ENCODE measurements around the gene ROPN1B.
"Not testable (repeated sequence)": the region's sequence is repeated elsewhere in the genome, so short reads cannot be mapped to it uniquely, and the experiment has no call there.

ROPN1B gene

DNA sequence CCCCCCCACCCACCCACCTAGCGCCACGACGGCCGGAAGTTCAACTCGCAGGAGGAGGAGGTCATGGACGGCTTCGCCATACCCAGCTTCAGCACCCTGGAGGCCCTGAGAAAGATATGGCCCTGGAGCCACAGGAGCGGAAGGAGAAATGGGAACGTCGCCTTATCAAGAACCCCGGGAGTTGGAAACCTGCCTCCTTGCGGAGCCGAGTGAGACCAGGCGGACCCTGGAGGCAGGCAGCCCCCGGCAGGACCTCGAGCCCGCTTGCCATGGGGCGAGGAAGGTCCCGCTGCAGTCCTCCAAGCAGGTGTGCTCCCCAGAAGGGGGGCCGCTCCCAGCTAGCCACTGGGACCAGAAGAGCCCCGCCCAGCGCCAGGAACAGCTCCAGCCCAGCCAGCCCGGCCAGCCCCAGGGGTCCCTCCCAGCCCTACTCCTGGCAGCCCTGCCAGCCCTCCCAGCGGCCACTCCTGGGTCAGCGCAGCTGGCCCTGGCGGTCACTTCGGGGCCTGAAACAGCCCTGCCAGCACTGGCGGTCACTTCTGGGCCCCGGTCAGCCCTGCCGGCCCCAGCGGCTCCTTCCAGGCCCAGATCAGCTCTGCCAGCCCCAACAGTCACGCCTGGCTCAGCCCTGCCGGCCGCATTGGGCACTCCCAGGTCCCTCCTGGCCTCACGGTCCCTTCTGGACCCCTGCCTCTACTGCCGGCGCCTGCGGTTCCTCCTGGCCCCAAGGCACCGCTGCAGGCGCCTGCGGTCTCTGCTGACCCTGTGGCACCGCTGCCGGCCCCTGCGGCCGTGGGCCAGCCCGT, 10.3 kb upstream of the ROPN1B start:
- DNase-seq: no peak

DNA sequence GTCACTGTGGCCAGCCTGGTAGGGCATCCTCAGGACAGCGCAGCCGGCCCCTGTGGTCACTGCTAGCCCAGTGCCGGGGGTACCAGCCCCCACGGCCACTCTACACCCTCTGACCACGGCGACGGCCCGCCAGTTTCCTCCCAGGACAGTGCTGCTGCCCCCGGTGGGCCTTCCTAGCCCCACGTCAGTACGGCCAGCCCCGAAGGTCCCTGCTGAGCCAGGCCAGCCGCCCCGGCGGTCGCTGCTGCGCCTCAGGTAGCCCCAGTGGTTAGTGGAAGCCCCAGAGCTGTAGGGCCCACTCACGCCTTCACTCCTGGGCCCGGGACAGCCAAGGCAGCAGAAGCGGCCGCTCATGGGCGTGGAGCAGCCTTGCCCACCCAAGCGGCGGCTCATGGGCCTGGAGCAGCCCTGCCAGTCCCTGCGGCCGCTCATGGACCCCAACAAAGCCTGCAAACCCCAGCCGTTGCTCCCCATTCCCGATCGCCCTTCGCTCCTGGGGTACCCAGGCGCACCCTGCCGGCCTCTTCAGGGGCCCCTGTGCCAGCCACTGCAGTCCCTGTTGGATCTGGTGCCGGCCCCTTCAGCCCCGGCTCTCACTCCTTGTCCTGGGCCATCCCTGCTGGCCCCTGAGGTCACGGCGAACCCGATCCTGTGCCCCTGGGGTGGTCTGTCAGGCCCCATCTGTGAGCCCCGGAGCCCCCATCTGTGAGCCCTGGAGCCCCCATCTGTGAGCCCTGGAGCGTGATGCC, 9.5 kb upstream of the ROPN1B start:
- DNase-seq: no peak

- no peak for DNase-seq
Measured at GRCh38 chr3:125960066-125960424, 8.9 kb upstream of the ROPN1B start.

- no peak for DNase-seq
Measured at GRCh38 chr3:125960456-125961288, 8.3 kb upstream of the ROPN1B start.

- DNase-seq: no peak
Measured at GRCh38 chr3:125961289-125961589, 7.7 kb upstream of the ROPN1B start.

- DNase-seq: not testable (repeated sequence)
Measured at GRCh38 chr3:125963834-125964233, 5.1 kb upstream of the ROPN1B start.

- no peak for DNase-seq
Measured at GRCh38 chr3:125965505-125965904, 3.5 kb upstream of the ROPN1B start.

DNA sequence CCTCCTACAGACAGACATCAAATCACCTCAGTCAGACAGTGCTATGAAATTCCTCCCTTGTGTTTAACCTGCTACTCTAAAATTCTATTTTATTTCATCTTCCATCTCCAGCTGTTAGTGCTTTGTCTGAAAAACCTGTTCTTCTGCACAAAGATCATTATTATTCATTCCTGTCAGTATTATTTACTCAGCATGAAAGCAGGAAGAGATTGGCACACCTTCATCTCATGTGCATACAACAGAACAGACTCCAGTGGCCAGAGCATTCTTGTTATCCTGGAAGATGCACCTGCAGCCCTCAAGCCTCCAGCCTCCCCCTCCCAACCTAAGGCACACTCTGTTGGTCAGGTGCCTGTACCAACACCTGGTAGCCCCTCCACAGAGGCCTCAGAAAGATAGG, 1.8 kb upstream of the ROPN1B start:
- DNase-seq: no peak

DNA sequence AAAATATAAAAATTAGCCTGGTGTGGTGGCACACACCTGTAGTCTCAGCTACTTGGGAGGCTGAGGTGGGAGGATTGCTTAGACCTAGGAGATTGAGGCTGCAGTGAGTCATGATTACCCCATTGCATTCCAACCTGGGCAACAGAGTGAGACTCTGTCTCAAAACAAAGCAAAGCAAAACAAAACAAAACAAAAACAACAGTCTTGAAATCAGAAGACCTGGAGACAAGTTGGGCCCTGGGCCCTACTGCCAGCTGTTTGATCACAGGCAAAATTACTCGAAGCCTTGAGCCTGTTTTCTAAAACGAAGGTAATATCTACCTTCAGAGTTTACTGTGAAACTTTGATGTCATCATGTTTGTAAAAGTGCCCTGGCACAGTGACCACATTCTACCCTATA, 857 bp upstream of the ROPN1B start:
- not testable (repeated sequence) for DNase-seq

GRCh38 chr3:125971997-125972944, 3.3 kb downstream of the ROPN1B start:
- peak; percentile 74 for DNase-seq

GRCh38 chr3:125975245-125976002, 6.4 kb downstream of the ROPN1B start:
- not testable (repeated sequence) for DNase-seq

DNA sequence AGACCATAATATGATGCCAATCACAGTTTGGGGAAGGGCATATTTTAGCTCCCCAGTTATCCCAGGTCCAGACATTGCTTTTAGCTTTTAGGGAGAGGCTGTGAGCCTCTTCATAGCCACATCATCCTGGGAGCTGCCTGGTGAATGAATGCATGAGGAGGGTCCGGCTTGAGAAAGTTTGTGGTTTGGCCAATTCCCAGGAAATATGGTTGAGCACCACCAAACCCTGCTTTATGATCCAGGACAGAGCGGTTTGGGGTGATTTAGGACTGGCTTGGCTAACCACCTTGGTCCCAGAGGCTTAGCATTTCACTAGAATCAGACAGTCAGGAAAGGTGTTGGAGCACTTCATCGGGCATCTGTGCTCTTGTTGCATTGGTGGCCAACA, 7.0 kb downstream of the ROPN1B start:
- DNase-seq: not testable (repeated sequence)

DNA sequence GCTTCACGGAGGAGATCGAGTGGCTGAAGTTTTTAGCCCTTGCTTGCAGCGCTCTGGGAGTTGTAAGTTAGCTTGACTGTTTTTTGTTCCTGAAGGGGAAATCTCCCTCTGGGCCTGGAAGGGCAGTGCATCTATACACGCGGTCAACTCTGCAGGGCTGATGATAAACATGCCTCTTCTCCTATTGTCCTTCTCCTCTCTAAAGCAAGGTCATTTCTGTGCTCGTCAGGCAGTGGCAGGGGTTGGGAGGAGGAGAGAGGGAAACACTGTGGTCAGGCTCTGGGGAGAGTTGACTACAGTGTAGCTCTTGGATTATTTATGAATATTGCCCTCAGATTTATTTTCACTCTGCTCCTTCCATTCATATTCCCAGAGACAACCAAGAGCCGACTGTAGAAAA, 8.1 kb downstream of the ROPN1B start:
- DNase-seq: not testable (repeated sequence)

- DNase-seq: not testable (repeated sequence)
Measured at GRCh38 chr3:125984951-125985350, 16.0 kb downstream of the ROPN1B start.

DNA sequence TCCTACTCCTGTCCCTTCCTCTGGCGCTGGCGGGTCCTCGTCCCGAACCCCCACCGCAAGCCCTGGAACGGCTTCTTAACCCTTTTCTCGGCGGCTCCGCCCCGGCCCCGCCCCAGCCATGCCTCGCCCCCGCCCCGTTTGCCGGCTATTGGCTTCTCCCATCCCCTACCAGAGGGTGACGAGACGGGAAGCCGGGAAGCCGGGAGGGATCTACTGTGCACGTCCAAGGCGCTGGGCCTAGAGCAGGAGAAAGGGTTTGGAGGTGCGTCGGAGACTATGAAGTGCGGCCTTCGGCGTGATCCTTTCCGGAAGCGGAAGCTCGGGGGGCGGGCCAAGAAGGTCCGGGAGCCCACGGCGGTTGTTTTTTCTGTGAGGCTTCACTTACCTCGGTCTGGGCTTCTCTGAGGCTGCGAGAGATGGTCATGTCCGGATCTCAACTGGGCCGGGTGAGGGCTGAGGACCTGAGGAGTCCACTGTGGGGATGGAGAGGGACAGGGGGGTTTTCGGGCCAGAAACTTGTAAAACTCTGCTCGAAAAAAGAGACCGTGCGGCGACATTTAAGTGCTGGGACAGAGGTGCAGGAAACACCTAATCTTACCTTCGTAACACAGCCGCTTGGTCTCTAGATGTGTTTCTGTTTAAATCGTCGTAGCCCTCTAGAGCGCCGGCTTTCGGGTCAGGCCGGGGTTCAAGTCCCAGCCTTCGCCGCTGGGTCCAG, 21.4 kb downstream of the ROPN1B start:
- DNase-seq: peak; percentile 92

GRCh38 chr3:125996751-125997150, 27.8 kb downstream of the ROPN1B start:
- not testable (repeated sequence) for DNase-seq

- no peak for DNase-seq
Measured at GRCh38 chr3:126002189-126002588, 33.2 kb downstream of the ROPN1B start.

DNA sequence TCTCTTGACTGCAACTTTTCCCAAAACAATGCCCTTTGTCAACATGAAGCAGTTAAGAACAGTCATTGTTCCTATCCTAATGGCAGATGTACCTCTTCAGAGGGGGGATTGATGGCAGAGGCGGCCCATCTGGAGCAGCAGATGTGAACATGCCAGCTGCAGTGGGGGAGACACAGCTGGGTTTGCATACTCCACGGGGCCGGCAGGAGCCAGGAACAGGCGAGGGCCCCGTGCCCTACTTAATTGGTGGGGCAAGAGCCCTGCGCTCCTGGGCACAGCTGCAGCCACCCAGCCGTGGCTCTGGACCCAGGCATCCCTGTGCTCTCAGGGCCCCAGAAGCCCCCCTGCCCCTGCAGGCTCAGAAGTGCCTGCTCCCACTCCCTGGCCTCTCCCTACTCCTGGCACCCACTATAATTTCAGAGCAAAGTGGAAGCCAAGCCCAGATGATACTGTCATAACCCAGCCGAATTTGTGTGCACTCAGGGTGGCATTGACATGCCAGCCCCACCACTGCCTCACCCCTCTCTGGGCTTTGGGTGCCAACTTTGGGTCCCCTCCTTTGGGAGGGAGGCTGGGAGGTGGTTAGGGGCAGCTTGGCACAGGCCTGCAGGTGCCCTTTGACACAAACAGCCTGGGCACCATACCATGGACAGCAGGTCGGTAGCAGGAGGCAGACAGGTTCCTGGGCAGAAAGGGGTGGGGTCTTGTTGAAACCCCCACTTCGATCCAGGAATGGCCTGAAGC, 34.6 kb downstream of the ROPN1B start:
- DNase-seq: no peak

DNA sequence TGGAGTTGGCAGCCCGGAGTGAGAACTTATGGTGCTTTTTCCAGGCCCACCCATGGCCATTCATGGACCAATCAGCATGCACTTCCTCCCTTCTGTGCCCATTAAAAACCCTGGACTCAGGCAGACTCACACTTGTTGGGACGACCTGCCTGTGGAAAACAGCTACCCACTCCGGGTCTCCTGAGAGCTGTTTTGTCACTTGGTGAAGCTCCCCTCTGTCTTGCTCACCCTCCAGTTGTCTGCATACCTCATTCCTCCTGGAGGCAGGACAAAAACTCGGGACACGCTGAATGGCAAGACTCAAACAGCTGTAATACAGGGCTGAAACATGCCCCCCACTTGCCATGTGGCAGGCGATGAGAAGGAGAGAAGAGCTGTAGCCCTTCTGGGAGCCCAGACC, 35.2 kb downstream of the ROPN1B start:
- DNase-seq: no peak

GRCh38 chr3:126004692-126005091, 35.7 kb downstream of the ROPN1B start:
- DNase-seq: no peak

Measured in activated effector memory CD4-positive, alpha-beta T cell treated with anti-CD3 and anti-CD28 coated beads, Interleukin-2, amount 50 U/mL, for 16 hours (primary cell).